Activated CD8-positive, alpha-beta T cell treated with anti-CD3 and anti-CD28 coated beads for 36 hours (primary cell): ENCODE measurements around the gene EPS8. TPM values are rescaled to one million over a fixed set of nuclear protein-coding genes. Genes with fewer than 3 reads are reported as not detected.

Experiments used
- ATAC-seq: fragments of 200-7000 bp; cut with Tn5 transposase; one replicate; pipeline ENCODE4 v1.10.0; 2021; ENCODE audit warnings: mild to moderate bottlenecking, moderate library complexity
- CTCF ChIA-PET: fragments of 350-600 bp; sonication (Branson Sonifier 250); formaldehyde crosslinking; loops from one replicate; lab custom pipeline; 2021; ENCODE audit warnings: antibody characterized with exemption; lab: Charles Lee
- POLR2A ChIA-PET: fragments of 350-600 bp; sonication (Branson Sonifier 250); formaldehyde crosslinking; loops from one replicate; lab custom pipeline; 2021; ENCODE audit warnings: antibody characterized with exemption; lab: Charles Lee
- DNase-seq: peaks from one replicate; pipeline ENCODE4 v3.0.0-alpha.2; 2020
- H3K27ac Mint-ChIP-seq: one replicate; pipeline ENCODE4 v1.8.0; 2021; ENCODE audit warnings: mild to moderate bottlenecking, mixed read lengths
- H3K27me3 Mint-ChIP-seq: one replicate; pipeline ENCODE4 v1.8.0; 2021; ENCODE audit warnings: mixed read lengths
- H3K36me3 Mint-ChIP-seq: one replicate; pipeline ENCODE4 v1.8.0; 2021; ENCODE audit warnings: low read depth, mixed read lengths
- H3K4me1 Mint-ChIP-seq: one replicate; pipeline ENCODE4 v1.8.0; 2021; ENCODE audit warnings: low read depth, mixed read lengths
- H3K4me3 Mint-ChIP-seq: one replicate; pipeline ENCODE4 v1.8.0; 2021; ENCODE audit warnings: mild to moderate bottlenecking, moderate library complexity, mixed read lengths
- H3K9me3 Mint-ChIP-seq: one replicate; pipeline ENCODE4 v1.8.0; 2021; ENCODE audit warnings: mixed read lengths
- intact Hi-C: fragments of 100-400 bp; cut with micrococcal nuclease; formaldehyde crosslinking; loops from one replicate; pipeline ENCODE4 v1.10.0; 2022
- total RNA-seq, 2 experiments: library from RNA; stranded (reverse); gene quantifications; one replicate each; pipeline ENCODE4 v1.2.3, GENCODE V29; 2021
- TF ChIP-seq, protein P1 (sequence below): fragments of 200-600 bp; IDR thresholded peaks from one replicate; pipeline ENCODE4 v1.8.0; 2022; ENCODE audit warnings: antibody characterized with exemption, mild to moderate bottlenecking

The EPS8 gene
- total RNA-seq, 2 experiments from 2014 or later, result 1.8 to 2.3 TPM

DNA sequence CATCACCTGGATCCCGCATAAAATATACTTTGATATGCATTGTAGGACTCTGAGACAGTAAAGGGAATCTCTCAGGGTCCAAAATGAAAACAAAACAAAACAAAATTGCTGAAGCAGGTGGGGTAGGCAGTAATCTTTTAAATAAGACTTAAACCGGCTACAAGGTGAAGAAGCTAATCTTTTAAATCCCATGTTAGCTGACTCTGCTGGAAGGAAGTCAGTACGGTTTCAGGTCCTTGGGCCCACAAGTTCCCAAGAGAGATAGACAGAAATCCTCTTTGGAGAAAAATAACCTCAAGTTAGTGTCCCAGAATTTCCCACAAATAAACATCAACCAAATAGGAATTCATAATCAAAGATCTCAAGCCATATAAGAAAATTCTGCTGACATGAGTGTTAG lies 5.0 kb upstream of the EPS8 start:
- Mint-ChIP-seq H3K27me3 (peaks cover 23% of the 10 kb centered on the region), H3K36me3 (no peaks in the 10 kb centered on the region), H3K4me3 (no peak overlapping the region), H3K9me3 (no peaks in the 10 kb centered on the region), H3K27ac (no peak overlapping the region), H3K4me1 (peaks cover 8% of the 10 kb centered on the region)
- POLR2A ChIA-PET, result no interaction called here
- TF ChIP-seq, protein P1, sequence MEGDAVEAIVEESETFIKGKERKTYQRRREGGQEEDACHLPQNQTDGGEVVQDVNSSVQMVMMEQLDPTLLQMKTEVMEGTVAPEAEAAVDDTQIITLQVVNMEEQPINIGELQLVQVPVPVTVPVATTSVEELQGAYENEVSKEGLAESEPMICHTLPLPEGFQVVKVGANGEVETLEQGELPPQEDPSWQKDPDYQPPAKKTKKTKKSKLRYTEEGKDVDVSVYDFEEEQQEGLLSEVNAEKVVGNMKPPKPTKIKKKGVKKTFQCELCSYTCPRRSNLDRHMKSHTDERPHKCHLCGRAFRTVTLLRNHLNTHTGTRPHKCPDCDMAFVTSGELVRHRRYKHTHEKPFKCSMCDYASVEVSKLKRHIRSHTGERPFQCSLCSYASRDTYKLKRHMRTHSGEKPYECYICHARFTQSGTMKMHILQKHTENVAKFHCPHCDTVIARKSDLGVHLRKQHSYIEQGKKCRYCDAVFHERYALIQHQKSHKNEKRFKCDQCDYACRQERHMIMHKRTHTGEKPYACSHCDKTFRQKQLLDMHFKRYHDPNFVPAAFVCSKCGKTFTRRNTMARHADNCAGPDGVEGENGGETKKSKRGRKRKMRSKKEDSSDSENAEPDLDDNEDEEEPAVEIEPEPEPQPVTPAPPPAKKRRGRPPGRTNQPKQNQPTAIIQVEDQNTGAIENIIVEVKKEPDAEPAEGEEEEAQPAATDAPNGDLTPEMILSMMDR, result no peak
- intact Hi-C loops, result no loop called here
- CTCF ChIA-PET, result interaction anchor here (1.2 to 1.5 kb wide), 3 partner anchors 11 to 262 kb away, joined by 3 to 5 read pairs (median 4); no protein-coding TSS in a partner anchor
- DNase-seq, result no peak
- no peak for ATAC-seq

DNA sequence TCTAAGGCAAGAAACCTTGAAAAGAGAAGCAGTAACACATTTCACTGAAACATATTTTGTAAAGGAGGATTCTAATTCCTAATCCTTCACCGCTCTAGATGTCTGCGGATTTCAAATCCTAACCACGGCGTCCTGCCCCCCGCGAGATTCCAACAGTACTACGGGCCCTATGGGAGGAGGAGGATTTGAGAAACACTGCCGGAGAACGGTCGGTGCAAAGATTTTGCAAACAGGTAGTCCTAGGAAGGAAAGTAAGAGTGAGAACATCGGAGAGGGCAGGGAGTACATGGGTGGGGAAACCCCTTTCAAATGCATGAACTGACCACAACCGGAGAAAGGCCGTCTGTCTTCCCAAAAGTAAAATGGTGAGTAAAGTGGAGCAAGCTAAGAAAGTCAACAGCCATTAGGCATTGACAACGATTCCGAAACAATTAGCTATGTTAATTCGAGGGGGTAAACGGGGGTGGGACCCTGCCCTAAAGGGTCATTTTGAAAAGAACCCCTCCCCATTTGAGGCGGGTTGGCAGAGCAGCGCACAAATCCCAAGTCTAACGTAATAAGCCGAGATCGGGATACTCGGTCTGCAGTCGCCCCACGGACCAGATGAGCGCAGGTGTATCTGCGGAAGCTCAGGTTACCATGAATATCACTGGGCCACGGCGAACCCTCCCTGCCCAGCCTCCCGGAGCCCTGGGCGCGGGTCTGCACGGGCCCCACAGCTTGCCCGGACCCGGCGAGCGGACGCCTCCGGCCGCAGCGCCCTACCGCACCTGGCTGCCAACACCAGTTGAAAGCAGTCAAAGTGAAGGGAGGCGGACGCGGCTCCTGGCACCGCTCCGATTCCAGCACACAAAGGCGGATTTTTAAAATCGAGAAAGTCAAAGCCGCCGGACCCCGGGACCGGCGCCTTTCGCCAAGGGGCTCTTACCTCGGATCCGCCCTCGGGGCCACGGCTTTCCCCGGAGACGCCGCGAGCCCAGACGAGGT lies 662 bp downstream of the EPS8 start:
- Mint-ChIP-seq H3K27ac (no peak overlapping the region), H3K4me1 (peaks cover 16% of the 10 kb centered on the region), H3K27me3 (peaks cover 42% of the 10 kb centered on the region), H3K9me3 (no peaks in the 10 kb centered on the region), H3K36me3 (no peaks in the 10 kb centered on the region), H3K4me3 (peak overlapping the region; percentile 77)
- DNase-seq (peak; percentile 17), ATAC-seq (peak; percentile 29)
- ChIA-PET CTCF (interaction anchor here (0.9 to 2.7 kb wide), 7 partner anchors 8 to 204 kb away, joined by 3 to 12 read pairs (median 5); no protein-coding TSS in a partner anchor), POLR2A (interaction anchor here (0.7 to 1.5 kb wide), 3 partner anchors 67 to 214 kb away, joined by 3 read pairs; no protein-coding TSS in a partner anchor)
- TF ChIP-seq, protein P1, result no peak
- intact Hi-C loops, result loop anchor here (5.0 kb wide), 1 partner anchor 196 kb away; no protein-coding TSS in a partner anchor

DNA sequence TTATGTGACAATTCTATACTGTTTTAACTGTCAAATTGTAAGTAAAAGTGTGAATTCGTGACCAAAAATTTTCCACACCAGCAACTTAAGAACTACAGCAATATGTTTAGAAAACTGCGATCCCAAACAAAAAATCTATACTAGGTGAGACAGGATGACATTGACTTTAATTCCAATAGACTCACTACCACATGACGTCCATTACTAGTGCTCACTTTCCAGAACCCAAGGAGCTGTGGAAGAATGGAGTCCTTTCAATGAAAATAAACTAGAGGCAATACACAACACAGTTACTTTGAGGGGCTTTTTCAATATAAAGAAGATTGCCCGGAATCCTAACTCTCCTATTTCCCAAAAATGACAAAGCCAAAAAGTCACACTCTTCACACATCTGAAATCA lies 1.4 kb downstream of the EPS8 start:
- ATAC-seq, result no peak
- Mint-ChIP-seq H3K4me3 (peak overlapping the region; percentile 77), H3K9me3 (no peaks in the 10 kb centered on the region), H3K36me3 (no peaks in the 10 kb centered on the region), H3K27me3 (peaks cover 46% of the 10 kb centered on the region), H3K4me1 (peaks cover 16% of the 10 kb centered on the region), H3K27ac (no peak overlapping the region)
- ChIA-PET POLR2A (no interaction called here), CTCF (interaction anchor here (2.6 to 2.7 kb wide), 2 partner anchors 15 to 197 kb away, joined by 6 to 12 read pairs; no protein-coding TSS in a partner anchor)
- DNase-seq, result no peak
- TF ChIP-seq, protein P1, result no peak
- intact Hi-C loops, result loop anchor here (5.0 kb wide), 1 partner anchor 195 kb away; no protein-coding TSS in a partner anchor

DNA sequence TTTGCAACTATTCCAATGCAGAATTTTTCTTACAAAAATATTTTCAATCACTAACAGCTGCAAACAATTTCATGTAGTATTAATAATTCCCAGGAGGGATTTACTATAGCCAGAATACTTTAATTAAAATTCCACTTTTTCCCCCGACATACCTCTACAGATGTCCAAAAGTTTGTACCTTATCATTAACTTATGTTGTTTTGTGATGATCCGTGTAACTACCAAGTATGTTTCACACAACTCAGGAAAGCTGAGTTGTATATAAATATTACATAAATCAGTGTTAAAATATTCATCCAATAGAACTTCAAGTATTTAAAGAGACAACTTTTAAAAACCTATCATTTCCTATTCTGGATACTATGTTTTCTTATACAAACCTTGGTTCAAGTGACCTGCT lies 2.4 kb downstream of the EPS8 start:
- intact Hi-C loops, result loop anchor here (5.0 kb wide), 1 partner anchor 194 kb away; no protein-coding TSS in a partner anchor
- ATAC-seq (no peak), DNase-seq (no peak)
- Mint-ChIP-seq H3K36me3 (no peaks in the 10 kb centered on the region), H3K4me1 (peaks cover 14% of the 10 kb centered on the region), H3K27ac (no peak overlapping the region), H3K9me3 (no peaks in the 10 kb centered on the region), H3K4me3 (no peak overlapping the region), H3K27me3 (peaks cover 47% of the 10 kb centered on the region)
- TF ChIP-seq, protein P1, result no peak
- CTCF ChIA-PET, result interaction anchor here (2.6 kb wide), 1 partner anchor 14 kb away, joined by 6 read pairs; no protein-coding TSS in a partner anchor
- POLR2A ChIA-PET, result no interaction called here
